Skeletal muscle cell (primary cell): Measurements from ENCODE around the gene RET.

Experiments used
- DNase-seq: peaks from one replicate; pipeline ENCODE4 v3.0.0-alpha.2; 2010; ENCODE audit warnings: low read depth
- H3K4me3 ChIP-seq: 2 replicates; pipeline ENCODE4 v1.5.1; 2011; ENCODE audit warnings: low read depth, mild to moderate bottlenecking, control low read depth, low read length, moderate library complexity

The RET gene

DNA sequence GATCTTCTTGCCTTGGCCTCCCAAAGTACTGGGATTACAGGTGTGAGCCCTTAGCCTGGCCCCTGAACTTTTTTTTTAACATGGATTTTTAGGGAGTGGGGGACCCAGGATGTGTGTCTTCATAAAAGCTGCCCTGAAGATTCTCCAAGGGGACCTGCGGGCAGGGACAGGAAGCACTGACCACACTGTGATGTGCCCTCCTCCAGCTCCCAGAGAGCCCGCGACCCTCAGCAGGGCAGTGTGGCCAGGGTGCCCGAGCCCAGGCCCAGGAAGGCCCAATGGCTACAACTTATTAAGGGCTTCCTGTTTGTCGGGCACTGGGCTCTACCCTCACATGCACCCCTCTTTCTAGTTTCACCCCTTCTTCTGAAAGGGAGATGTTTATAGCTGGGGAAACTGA, 2.5 kb upstream of the RET start:
- no peak for DNase-seq
- no peak overlapping the region for H3K4me3 ChIP-seq

DNA sequence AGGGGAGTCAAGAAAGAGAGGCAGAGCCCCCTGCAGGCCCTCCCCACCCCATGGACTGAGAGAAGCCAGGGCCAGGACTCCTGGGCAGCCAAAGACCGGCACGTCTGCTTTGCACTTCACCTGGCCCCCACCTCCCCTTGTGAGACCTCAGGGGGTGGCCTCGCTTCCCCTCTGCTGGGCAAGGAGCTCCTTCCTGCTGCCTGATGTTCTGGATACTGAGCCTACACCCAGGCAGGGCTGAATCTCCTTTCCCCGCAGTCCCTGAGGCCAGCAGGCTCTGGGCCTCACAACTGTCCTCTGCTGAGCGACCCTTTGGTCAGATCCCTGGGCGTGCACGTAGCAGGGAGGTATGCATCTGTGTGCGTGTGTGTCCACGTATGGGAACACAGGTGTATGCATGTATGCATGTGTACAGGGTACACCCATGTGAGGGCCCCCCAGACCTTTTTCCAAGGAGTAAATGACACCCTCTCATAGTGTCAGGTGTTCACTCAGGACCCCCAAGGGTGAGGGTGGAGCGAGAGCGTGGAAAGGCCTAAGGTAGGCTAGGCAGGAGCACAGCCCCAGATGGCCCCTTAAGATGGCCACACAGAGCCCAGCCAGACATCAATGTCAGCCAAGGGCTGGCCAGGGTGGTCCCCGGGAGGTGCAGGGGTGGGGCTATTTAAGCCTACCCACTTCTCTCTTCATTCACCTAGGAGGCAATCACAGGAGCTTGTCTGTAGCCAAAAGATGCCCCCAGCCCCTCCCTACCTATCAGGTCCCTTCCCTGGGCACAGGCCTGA, 1.9 kb upstream of the RET start:
- no peak for DNase-seq
- H3K4me3 ChIP-seq, result no peak overlapping the region

DNA sequence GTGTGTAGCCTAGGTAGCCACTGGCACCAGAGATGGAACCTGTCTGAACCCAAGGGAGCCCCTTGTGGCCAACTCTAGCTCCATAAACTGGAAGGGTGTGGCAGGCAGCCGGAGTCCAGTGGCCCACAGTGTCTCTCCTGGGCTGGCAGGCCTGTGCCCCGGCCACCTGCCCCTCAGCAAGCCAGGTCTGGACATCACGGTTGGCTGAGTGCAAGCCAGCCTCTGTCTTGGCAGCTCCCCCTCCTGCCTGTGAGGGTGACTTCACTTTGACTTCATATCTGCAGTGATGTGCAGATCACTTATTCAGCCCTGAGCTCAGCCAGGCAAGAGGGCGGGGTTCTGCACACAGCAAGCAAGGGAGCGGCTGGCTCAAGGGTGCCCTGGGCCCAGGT, 1.3 kb upstream of the RET start:
- no peak for DNase-seq

DNA sequence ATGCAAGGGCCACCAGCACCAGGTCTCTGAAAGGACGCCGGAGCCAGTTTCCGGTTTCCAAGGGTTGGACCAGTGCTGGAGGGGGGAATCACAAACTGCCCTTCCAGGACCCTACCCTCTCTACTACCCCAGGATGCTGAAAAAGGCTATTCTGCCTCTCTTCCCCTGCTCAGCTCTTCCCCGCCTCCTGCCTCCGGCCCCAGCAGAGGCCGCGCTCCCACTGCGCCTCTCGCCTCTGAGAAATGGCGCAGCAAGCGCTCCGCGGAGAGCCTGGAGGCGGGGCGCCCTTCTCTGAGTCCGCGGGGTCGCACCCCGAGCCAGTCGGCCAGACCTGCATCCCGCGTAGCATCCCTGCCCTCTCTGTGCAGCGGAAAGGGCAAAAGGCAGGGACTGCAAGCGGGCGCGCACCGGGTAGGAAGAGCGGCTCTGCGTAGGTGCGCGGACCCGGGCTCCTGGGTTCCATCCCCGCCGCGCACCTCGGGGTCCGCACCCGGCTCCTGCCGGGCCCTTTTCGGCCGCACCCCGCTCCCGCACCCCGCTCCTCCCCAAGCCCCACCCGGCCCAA, 476 bp upstream of the RET start:
- DNase-seq, result no peak
- peak overlapping the region; percentile 11 for H3K4me3 ChIP-seq

More for the DNA sequence above, 1.3 kb upstream of the RET start:
- H3K4me3 ChIP-seq, result no peak overlapping the region

DNA sequence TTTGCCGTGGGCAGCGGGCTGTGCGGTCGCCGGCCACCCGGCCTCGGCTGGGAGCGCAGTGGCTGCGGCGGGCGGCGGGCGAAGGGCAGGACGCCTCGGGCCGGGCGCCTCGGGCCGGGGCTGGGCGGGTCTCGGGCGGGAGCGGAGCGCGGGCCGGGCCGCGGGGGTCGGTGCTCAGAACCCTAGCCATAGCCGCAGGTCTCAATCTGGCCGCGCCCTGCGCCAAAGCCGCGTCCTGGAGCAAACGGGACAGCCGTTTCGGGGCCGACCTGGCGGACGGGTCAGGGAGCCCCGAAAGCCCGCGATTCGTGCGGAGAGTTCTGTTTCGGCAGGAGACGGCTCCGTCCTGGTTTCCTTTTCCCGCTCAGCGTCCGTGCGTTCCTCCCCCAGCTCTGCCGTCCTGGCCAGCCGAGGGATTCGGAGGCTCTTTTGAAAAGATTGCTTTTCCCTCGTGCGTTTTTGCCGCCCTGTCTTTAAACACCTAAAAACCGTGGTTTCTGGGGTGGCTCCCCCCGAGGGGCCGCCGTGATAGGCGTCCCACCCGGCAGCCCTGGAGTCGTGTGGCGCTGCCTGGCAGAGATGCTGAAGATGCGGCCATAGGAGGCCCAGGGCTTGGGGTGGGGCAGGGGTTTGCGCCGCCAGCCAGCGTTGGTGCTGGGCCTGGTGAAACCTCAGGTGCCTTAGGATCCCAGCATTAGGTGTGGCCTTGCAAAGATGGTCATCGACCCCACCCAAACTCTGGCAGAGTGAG, 727 bp downstream of the RET start:
- DNase-seq, result no peak
- peak overlapping the region; percentile 22 for H3K4me3 ChIP-seq

DNA sequence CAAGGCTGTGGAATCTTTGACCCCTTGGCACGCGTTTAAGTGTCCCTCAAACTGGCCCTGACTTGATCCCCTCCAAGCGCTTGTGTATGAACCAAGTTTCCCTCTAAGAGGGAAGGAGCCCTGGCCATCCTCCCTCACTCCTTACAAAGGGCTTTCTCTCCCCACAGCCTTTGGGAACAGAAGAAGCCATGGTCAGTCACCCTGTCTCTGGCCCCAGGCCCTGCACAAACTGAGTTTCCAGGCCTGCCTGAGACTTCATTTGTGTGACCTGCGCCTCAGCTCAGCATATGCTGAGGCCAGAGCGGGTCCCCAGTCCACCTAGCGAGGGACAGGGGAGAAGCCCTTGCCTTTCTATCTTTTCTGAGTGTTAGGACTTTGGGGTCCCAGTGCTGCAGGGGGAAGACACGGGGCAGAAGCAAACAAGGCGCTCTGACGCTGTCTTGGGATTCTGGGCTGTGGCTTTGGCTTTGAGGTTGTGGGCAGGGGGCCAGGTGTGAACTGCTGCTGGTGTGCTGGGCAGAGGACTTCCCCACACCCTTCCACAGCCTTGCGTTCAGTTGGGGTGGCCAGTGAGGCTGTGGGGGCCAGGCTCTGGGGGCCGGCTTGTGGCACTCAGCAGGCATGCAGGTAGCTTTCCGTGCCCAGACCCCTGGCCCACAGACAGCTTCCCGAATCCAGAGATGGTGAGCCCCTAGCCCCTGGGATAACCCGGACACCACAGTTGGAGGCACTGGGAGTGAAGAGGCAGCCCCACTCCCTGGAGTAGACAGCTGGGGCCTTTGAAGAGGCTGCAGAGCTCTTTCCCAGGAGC, 1.5 kb downstream of the RET start:
- no peak overlapping the region for H3K4me3 ChIP-seq
- DNase-seq, result no peak

DNA sequence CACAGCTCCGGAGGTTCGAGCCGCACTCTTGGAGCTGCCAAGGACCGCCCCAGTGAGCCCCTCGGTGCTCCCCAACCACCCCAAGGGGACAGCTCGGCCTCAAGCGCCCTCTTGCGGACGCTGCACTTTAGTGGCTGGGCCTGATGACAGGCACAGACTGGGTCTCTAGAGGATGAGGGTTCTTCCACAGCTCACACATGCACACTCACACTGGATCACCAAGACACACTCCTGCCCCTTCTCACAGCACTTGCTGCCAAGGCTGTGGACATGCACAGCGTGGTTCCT, 2.1 kb downstream of the RET start:
- no peak for DNase-seq
- no peak overlapping the region for H3K4me3 ChIP-seq

DNA sequence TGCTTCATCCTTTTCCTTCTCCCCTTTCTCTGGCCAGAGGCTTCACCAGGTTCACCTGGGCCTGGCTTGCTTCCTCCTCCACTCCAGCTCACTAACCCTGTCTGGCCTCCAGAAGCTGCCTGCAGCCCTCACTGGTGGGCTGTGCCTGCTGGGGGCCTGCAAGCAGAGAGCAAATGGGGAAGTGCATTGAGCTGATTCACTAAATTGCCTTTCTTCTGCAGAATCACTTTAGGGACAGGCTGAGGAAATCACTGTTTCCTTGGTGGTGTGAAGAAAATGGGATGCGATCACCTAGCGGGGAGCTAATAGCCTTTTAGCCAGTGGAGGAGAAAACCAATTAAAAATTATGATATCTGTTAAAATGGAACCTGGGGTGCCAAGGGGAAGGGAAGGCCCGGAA, 3.0 kb downstream of the RET start:
- H3K4me3 ChIP-seq, result no peak overlapping the region
- DNase-seq, result no peak

DNA sequence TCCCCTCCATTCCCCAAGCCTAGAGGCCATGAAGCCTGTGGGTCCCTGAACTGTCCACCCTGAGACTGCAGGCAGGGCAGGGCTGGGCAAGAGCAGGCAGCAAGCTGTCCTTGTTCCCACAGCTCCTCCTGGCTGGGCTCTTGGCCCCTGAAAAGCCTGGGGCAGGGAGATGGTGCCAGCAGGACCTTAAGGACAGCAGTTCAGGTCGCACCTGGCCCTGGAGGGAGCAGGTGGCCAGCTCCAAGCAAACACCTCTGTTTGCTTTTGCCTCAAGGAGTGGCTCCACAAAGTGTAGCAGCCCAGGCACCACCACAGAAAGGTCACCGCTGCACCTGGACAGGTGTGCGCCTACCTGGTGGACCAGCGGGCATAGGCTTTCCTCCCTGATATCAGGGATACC, 5.2 kb downstream of the RET start:
- DNase-seq, result no peak
- H3K4me3 ChIP-seq, result no peak overlapping the region

DNA sequence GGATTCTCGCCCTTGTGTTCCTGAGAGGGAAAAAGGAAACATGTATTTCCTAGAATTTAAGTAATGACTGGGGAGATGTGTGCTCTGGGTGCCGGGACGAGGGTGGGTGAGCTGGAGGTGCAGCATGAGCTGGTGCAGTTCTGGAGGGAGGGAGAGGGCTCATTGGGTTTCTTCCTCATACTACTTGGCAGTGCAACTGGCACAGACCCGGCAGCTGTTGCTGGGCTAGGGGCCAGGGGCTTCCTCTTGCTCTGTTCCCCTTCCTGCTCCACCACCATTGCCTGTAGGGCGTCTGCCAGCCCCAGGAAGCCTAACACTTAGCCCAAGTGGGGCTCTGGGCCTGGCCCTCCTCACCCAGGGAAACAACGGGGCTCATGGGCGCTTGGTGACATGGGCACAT, 5.9 kb downstream of the RET start:
- no peak overlapping the region for H3K4me3 ChIP-seq
- DNase-seq, result no peak

DNA sequence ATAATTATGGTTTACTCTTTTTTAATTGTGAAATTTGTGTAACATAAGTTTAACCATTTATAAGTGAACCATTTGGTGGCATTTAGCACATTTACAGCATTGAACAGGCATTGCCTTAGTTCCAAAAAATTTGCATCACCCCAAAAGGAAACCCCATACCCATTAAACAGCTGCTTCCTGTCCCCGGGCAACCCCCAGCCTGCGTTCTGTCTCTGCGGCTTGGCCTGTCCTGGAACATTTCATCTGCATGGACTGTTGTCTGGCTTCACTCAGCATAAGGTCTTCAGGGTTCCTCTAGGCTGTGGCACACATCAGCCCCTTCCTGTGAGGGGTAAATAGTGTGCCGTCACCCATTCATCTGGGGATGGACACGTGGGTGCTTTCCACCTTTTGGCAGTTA, 6.9 kb downstream of the RET start:
- H3K4me3 ChIP-seq, result no peak overlapping the region
- DNase-seq, result no peak

DNA sequence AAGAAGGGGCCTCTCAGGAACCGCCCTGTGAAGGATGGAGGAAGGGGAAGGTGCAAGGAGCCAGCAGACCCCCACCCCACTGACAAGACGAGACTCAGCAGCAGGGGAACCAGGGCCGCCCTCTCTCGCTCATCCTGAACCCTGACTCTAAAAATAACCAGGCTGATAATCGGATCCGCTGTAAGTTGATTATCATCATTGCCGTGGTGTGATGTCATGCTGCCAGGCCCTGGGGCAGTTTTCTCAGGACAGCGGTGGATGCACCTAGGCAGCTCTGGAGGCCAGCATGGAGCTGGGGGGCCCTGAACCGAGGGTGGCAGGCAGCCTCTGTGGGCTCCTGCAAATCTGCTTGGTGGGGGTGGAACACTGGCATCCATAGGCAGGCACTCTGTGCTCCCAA, 7.9 kb downstream of the RET start:
- DNase-seq, result no peak

DNA sequence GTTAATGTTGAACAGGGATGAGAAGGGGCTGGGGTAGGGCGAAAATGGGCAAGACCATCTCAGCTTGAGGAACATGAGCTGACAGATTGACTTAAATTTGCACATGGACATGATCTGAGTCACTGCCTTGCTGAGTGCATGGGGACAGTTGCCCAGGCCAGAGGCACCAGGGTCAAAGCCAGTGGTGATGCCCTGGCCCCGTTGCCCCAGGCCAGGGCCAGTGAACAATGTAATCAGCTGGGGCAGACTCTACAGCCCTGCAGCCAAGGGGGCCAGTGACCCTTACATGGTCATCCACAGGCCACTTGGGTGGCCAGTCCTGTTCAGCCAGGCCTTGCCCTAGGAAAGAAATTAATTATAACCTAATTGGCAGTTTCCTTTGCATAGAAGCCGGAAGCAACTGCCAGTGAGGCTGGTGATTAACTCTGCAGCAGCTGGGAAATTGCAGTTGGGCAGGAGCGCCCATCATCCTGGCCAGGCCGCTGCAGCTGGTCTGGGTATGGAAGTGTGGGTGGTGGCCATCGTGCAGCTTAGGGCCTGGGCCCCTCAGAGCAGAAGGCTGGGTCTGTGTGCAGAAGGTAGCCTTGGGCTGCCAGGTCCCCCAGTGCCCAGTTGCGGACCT, 9.6 kb downstream of the RET start:
- no peak overlapping the region for H3K4me3 ChIP-seq
- DNase-seq, result no peak

More for the DNA sequence above, 7.9 kb downstream of the RET start:
- no peak overlapping the region for H3K4me3 ChIP-seq

DNA sequence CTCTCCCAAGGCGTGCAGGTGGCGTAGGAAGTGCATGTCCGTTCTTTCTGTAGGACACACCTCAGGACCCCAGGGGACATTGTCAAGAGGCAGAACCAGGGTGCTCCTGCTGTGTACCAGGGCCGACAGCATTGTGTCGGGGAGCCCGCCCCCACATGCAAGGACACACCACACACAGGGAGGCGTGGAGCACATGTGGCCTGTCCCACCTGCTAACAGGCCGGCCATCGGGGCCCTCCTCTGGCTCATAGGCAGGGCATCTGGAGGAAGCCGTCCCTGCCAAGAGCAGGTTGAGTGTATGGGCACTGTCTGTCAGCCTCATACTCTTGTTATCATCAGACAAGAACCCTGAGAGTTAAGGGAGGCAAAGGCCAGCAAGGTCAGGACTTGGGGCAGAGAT, 12.7 kb downstream of the RET start:
- no peak for DNase-seq
- no peak overlapping the region for H3K4me3 ChIP-seq

DNA sequence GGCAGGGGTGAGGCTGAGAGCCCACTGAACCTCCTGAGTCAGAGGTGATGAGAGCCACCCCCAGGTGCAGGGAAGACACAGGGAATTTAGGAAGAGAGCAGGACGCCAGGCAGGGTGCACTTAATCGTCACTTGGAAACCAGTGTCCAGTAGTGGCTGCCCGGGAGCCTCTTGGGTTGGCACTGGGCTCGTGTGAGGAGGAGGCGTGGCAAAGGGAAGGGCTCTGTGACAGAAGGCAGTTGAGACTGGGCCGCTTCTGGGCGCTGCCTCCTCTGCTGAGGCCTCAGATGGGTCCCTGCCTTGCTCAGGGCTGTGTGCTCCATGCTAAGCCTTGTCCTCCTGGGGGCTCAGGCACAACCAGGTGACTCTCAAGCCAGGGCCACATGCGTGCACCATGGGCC, 13.3 kb downstream of the RET start:
- no peak overlapping the region for H3K4me3 ChIP-seq
- no peak for DNase-seq

DNA sequence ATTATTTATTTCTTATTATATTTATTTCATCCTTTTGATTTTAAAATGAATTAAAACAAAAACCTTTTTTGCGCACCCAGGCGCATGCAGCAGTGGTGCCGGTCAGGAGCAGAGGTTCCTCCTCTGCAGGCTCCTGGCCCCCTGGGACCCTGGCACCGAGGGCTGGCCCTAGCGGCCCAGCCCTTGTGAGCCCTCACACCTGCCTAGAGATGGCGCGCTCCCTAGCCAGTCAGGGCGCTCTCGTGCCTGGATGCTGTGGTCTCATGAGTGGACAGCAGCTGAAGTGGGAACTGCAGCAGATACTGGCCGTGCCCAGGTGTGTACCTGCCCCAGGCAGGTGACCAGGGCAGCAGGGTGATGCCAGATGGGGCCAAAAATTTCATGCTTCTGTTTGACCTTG, 13.8 kb downstream of the RET start:
- H3K4me3 ChIP-seq, result no peak overlapping the region
- DNase-seq, result no peak

DNA sequence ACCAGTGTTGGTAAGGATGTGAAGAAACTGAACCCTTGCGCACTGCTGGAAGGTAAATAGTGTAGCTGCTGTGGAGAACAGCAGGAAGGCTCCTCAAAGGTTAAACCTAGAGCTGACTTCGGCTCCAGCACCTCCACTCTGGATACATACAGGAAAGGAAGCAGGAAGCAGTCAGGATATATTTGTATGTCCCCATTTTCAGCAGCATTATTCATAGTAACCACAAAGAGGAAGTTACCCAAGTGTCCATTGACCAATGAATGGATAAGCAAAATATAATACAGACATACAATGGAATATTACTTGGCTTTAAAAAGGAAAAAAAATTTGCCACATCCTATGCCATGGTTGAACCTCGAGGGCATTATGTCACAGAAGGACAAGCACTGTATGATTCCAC, 15.0 kb downstream of the RET start:
- no peak for DNase-seq
- H3K4me3 ChIP-seq, result no peak overlapping the region

DNA sequence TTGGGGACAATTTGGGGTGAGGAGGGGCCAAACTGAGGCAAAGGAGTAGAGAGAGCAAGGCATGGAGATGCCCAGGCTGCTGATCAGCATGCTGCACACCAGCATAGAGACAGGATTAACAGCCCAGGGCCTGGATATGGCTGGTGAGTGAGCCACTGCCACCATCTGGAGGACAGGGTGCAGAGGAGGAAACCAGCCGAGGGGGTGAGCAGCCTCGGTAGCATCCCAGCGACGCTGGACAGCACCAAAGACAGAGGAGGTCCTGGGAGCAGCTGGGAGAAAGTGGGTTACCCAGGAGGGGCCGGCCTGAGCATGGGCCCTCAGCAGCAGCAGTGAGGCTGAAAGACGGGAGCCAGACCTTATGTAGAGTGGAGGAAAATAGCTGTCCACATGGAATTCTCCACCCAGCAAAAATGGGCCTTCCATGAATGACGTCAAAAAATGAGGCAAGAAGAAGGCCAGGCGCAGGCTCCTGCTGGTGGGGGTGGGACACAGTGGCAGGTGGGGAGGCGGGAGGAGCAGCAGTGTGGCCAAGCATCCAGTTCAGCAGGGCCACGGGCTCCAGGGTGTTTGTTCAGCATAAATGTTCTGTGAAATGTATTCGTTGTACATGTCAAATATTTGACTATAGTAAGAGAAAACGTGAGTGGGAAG, 16.7 kb downstream of the RET start:
- H3K4me3 ChIP-seq, result no peak overlapping the region
- no peak for DNase-seq

DNA sequence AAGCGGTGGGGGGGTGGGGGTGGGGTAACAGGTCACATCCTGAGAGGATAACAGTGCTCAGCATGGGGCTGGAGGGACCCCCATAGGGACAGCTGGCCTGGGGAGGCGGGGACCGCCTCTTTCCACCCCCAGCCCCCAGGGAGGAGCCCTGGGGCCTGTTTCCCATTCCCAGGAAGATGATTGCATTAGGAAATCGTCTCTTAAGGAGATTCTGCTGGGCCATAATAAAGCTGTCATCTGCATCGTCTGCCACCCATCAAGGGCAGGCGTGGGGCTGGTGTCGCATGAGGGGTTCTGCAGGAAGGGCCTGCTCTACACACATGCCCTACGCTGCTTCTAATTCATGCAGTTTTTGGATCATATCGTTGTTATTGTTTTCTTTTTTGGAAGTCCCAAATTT, 17.2 kb downstream of the RET start:
- H3K4me3 ChIP-seq, result no peak overlapping the region
- DNase-seq, result no peak
